H9 (cell line): Measurements from ENCODE around the gene DPF1. TPM values are rescaled to one million over a fixed set of nuclear protein-coding genes. Genes with fewer than 3 reads are reported as not detected.

Source experiments
- DNase-seq: peaks from one replicate; pipeline ENCODE4 v3.0.0-alpha.2; 2017
- H2AFZ ChIP-seq: one replicate; pipeline ENCODE4 v1.6.1; 2013; ENCODE audit warnings: mild to moderate bottlenecking, low read length, control low read depth, moderate library complexity
- H2AK5ac ChIP-seq: 2 replicates; pipeline ENCODE4 v1.6.1; 2013; ENCODE audit warnings: low read length, control low read depth, mixed read lengths; ENCODE audit not compliant: insufficient read length
- H2BK120ac ChIP-seq: one replicate; pipeline ENCODE4 v1.6.1; 2013; ENCODE audit warnings: low read depth, mild to moderate bottlenecking, low read length, control low read depth, inconsistent platforms; ENCODE audit not compliant: poor library complexity, severe bottlenecking
- H2BK12ac ChIP-seq: 2 replicates; pipeline ENCODE4 v1.6.1; 2013; ENCODE audit warnings: low read length, control low read depth, mixed read lengths, low read depth; ENCODE audit not compliant: insufficient read length
- H2BK15ac ChIP-seq: 2 replicates; pipeline ENCODE4 v1.6.1; 2013; ENCODE audit warnings: low read depth, low read length, control low read depth
- H2BK20ac ChIP-seq: one replicate; pipeline ENCODE4 v1.6.1; 2013; ENCODE audit warnings: low read depth, mild to moderate bottlenecking, low read length, control low read depth, inconsistent platforms; ENCODE audit not compliant: poor library complexity, severe bottlenecking
- H2BK5ac ChIP-seq: 2 replicates; pipeline ENCODE4 v1.6.1; 2013; ENCODE audit warnings: low read length, control low read depth, mixed read lengths; ENCODE audit not compliant: insufficient read length
- H3K14ac ChIP-seq: 2 replicates; pipeline ENCODE4 v1.6.1; 2013; ENCODE audit warnings: low read length, control low read depth; ENCODE audit not compliant: insufficient read depth
- H3K18ac ChIP-seq: 2 replicates; pipeline ENCODE4 v1.6.1; 2013; ENCODE audit warnings: low read depth, mild to moderate bottlenecking, mixed read lengths, low read length, control low read depth; ENCODE audit not compliant: insufficient read length
- H3K23ac ChIP-seq: 2 replicates; pipeline ENCODE4 v1.6.1; 2013; ENCODE audit warnings: low read length, control low read depth, mixed read lengths, low read depth; ENCODE audit not compliant: insufficient read length
- H3K23me2 ChIP-seq: 2 replicates; pipeline ENCODE4 v1.6.1; 2013; ENCODE audit warnings: low read depth, mild to moderate bottlenecking, mixed read lengths, low read length, control low read depth; ENCODE audit not compliant: insufficient read length, poor library complexity, severe bottlenecking
- H3K27ac ChIP-seq: 2 replicates; pipeline ENCODE4 v1.5.1; 2013; ENCODE audit warnings: low read length, control low read depth, mixed read lengths, low read depth; ENCODE audit not compliant: insufficient read length
- H3K27me3 ChIP-seq: 2 replicates; pipeline ENCODE4 v1.6.1; 2013; ENCODE audit warnings: low read length, control low read depth, inconsistent platforms; ENCODE audit not compliant: insufficient read depth
- H3K4ac ChIP-seq: 2 replicates; pipeline ENCODE4 v1.6.1; 2013; ENCODE audit warnings: low read depth, mild to moderate bottlenecking, control low read depth, inconsistent platforms, low read length, moderate library complexity
- H3K4me1 ChIP-seq: 2 replicates; pipeline ENCODE4 v1.6.1; 2013; ENCODE audit warnings: low read length, control low read depth, inconsistent platforms; ENCODE audit not compliant: insufficient read depth
- H3K4me2 ChIP-seq: 2 replicates; pipeline ENCODE4 v1.6.1; 2013; ENCODE audit warnings: low read length, control low read depth, mixed read lengths; ENCODE audit not compliant: insufficient read length, insufficient read depth
- H3K56ac ChIP-seq: 2 replicates; pipeline ENCODE4 v1.6.1; 2013; ENCODE audit warnings: low read depth, mild to moderate bottlenecking, mixed read lengths, low read length, control low read depth; ENCODE audit not compliant: insufficient read length
- H3K79me1 ChIP-seq: 2 replicates; pipeline ENCODE4 v1.6.1; 2013; ENCODE audit warnings: low read depth, mild to moderate bottlenecking, moderate library complexity, low read length, control low read depth, inconsistent platforms; ENCODE audit not compliant: insufficient read depth, poor library complexity, severe bottlenecking
- H3K79me2 ChIP-seq: 2 replicates; pipeline ENCODE4 v1.6.1; 2013; ENCODE audit warnings: low read length, control low read depth, inconsistent platforms; ENCODE audit not compliant: insufficient read depth
- H3K9ac ChIP-seq: 2 replicates; pipeline ENCODE4 v1.6.1; 2013; ENCODE audit warnings: low read length, control low read depth, mixed read lengths; ENCODE audit not compliant: insufficient read length; ENCODE audit errors: extremely low read depth
- H3K9me3 ChIP-seq: one replicate; pipeline ENCODE4 v1.6.1; 2013; ENCODE audit warnings: low read depth, low read length, inconsistent platforms; ENCODE audit not compliant: control insufficient read depth
- H3T11ph ChIP-seq: one replicate; pipeline ENCODE4 v1.6.1; 2013; ENCODE audit warnings: mild to moderate bottlenecking, low read length, control low read depth, inconsistent platforms
- H4K20me1 ChIP-seq: one replicate; pipeline ENCODE4 v1.6.1; 2013; ENCODE audit not compliant: control insufficient read depth, insufficient read length, insufficient read depth
- H4K5ac ChIP-seq: 2 replicates; pipeline ENCODE4 v1.6.1; 2013; ENCODE audit warnings: low read depth, mild to moderate bottlenecking, mixed read lengths, low read length, control low read depth; ENCODE audit not compliant: insufficient read length
- H4K8ac ChIP-seq: replicated peaks from 2 replicates; pipeline ENCODE4 v1.6.1; 2013; ENCODE audit warnings: low read length, control low read depth, mixed read lengths, low read depth; ENCODE audit not compliant: insufficient read length
- H4K91ac ChIP-seq: 2 replicates; pipeline ENCODE4 v1.6.1; 2013; ENCODE audit warnings: low read depth, mild to moderate bottlenecking, moderate library complexity, mixed read lengths, low read length, control low read depth; ENCODE audit not compliant: insufficient read length
- H3K27ac Mint-ChIP-seq, 3 experiments: 2 replicates in 2 of 3; 3 replicates in 1 of 3; pipeline ENCODE4 v1.8.0; 2020 to 2021; ENCODE audit warnings: mixed read lengths in 3 of 3, mild to moderate bottlenecking in 1 of 3, moderate library complexity in 1 of 3
- H3K27me3 Mint-ChIP-seq: 2 replicates; pipeline ENCODE4 v1.8.0; 2021; ENCODE audit warnings: low read depth, mild to moderate bottlenecking, moderate library complexity, mixed read lengths
- H3K36me3 Mint-ChIP-seq, 3 experiments: 2 replicates in 2 of 3; 3 replicates in 1 of 3; pipeline ENCODE4 v1.8.0; 2020 to 2021; ENCODE audit warnings: low read depth in 3 of 3, mixed read lengths in 3 of 3; ENCODE audit not compliant: insufficient read depth in 1 of 3
- H3K4me1 Mint-ChIP-seq, 2 experiments: 2 replicates each; pipeline ENCODE4 v1.8.0; 2020; ENCODE audit warnings: mixed read lengths in 2 of 2
- H3K4me3 Mint-ChIP-seq, 2 experiments: 2 replicates in 1 of 2; 3 replicates in 1 of 2; pipeline ENCODE4 v1.8.0; 2020 to 2021; ENCODE audit warnings: mild to moderate bottlenecking in 2 of 2, mixed read lengths in 2 of 2, moderate library complexity in 1 of 2
- H3K9me3 Mint-ChIP-seq, 2 experiments: 2 replicates in 1 of 2; 3 replicates in 1 of 2; pipeline ENCODE4 v1.8.0; 2020; ENCODE audit warnings: mild to moderate bottlenecking in 2 of 2, mixed read lengths in 2 of 2, moderate library complexity in 1 of 2
- WGBS: extraction: QIAGEN DNeasy Blood & Tissue Kit; methylation state at CpG from one replicate; pipeline ENCODE4 v1.1.7; 2013; ENCODE audit warnings: missing lambda C conversion rate, low lambda C conversion rate, mixed read lengths; ENCODE audit not compliant: insufficient read length; ENCODE audit errors: extremely low coverage; 5-methylcytosine and 5-hydroxymethylcytosine counted together
- total RNA-seq: library from RNA; stranded (reverse); gene quantifications from 2 replicates; pipeline ENCODE4 v1.2.1, GENCODE V29; 2021
- TF ChIP-seq, protein P1 (sequence below): fragments of 200-600 bp; sonication (generic); conservative IDR thresholded peaks from 3 replicates; pipeline ENCODE4 v1.8.0; 2021; ENCODE audit warnings: antibody characterized with exemption, mild to moderate bottlenecking

DPF1 gene
- total RNA-seq, 1 experiment from 2014 or later: 12.0 TPM

GRCh38 chr19:38247126-38247525 is 23.1 kb upstream of the DPF1 start:
- H3K27me3 ChIP-seq: no peaks in the 10 kb centered on the region
- no peak overlapping the region for H2BK20ac ChIP-seq
- no peak overlapping the region for H2BK12ac ChIP-seq
- no peak overlapping the region for H2BK15ac ChIP-seq
- no peak overlapping the region for H3K9ac ChIP-seq
- H3K36me3 Mint-ChIP-seq: no peaks in the 10 kb centered on the region; a peak in 1 of 7 replicates
- peaks cover 8% of the 10 kb centered on the region for H3K27me3 Mint-ChIP-seq
- H3K4me2 ChIP-seq: no peak overlapping the region
- H3K4me1 ChIP-seq: peaks cover 3% of the 10 kb centered on the region; the same call in 1 of the 2 replicates
- H4K20me1 ChIP-seq: no peaks in the 10 kb centered on the region
- H3K23me2 ChIP-seq: peaks cover 7% of the 10 kb centered on the region
- TF ChIP-seq, protein P1, sequence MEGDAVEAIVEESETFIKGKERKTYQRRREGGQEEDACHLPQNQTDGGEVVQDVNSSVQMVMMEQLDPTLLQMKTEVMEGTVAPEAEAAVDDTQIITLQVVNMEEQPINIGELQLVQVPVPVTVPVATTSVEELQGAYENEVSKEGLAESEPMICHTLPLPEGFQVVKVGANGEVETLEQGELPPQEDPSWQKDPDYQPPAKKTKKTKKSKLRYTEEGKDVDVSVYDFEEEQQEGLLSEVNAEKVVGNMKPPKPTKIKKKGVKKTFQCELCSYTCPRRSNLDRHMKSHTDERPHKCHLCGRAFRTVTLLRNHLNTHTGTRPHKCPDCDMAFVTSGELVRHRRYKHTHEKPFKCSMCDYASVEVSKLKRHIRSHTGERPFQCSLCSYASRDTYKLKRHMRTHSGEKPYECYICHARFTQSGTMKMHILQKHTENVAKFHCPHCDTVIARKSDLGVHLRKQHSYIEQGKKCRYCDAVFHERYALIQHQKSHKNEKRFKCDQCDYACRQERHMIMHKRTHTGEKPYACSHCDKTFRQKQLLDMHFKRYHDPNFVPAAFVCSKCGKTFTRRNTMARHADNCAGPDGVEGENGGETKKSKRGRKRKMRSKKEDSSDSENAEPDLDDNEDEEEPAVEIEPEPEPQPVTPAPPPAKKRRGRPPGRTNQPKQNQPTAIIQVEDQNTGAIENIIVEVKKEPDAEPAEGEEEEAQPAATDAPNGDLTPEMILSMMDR: no peak
- no peak overlapping the region for H3K18ac ChIP-seq
- peaks cover 24 to 42% of the 10 kb centered on the region in 2 experiments for H3K4me1 Mint-ChIP-seq
- H3K27ac ChIP-seq: no peak overlapping the region
- H4K5ac ChIP-seq: no peak overlapping the region
- no peak overlapping the region for H3K27ac Mint-ChIP-seq
- no peaks in the 10 kb centered on the region; a peak in 1 of 5 replicates for H3K9me3 Mint-ChIP-seq
- H2BK120ac ChIP-seq: no peak overlapping the region
- no peaks in the 10 kb centered on the region for H3K79me2 ChIP-seq
- no peak overlapping the region for H3K14ac ChIP-seq
- no peaks in the 10 kb centered on the region for H3K79me1 ChIP-seq
- H2AFZ ChIP-seq: no peak overlapping the region
- H2AK5ac ChIP-seq: no peak overlapping the region
- H3K9me3 ChIP-seq: no peaks in the 10 kb centered on the region
- no peak for DNase-seq
- no peak overlapping the region for H3K4ac ChIP-seq
- H4K8ac ChIP-seq: no peak overlapping the region
- no CpG with 5 or more reads among the region's 5 CpGs for WGBS
- H3K23ac ChIP-seq: no peak overlapping the region
- H3K56ac ChIP-seq: no peak overlapping the region
- no peak overlapping the region for H2BK5ac ChIP-seq
- H3K4me3 Mint-ChIP-seq: no peak overlapping the region
- no peak overlapping the region for H4K91ac ChIP-seq
- no peak overlapping the region for H3T11ph ChIP-seq
